GM10266 (cell line): ENCODE results near the gene FBXL3.

ENCODE experiments used
- DNase-seq: peaks from one replicate; pipeline ENCODE4 v3.0.0; 2012; ENCODE audit errors: extremely low spot score
- CTCF ChIP-seq: IDR thresholded peaks from 2 replicates; pipeline ENCODE4 v1.5.1; 2012; ENCODE audit warnings: mild to moderate bottlenecking, low read depth; ENCODE audit not compliant: control insufficient read depth, insufficient read depth; ENCODE audit errors: missing control alignments

FBXL3 gene

DNA sequence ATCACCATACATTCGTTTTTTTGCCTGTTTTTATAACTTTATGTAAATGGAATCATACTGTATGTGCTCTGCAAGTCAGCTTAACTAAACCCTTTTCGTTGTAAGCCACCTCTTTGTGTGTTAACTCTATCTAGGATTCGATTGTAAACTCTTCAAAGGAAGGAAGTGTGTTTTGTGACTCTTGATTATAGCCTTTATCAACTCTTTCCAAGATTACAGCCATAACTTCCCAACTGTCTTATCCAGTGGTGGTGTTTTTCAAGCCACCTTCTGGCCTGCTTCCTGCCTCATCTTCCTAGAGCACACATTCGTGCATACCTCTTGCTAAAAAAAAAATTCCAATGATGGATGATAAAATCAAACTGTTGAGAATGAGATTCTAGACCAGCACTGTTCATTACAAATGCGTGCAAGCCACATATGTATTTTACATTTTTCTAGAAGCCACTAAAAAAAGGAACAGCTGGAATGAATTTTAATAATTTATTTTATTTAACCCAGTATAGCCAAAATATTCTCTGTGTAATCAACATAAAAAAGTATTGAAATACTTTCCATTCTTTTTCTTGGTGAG is 12.0 kb upstream of the FBXL3 start:
- DNase-seq = no peak
- no peak for TF ChIP-seq CTCF

GRCh38 chr13:77036279-77036678 is 9.3 kb upstream of the FBXL3 start:
- no peak for TF ChIP-seq CTCF
- no peak for DNase-seq

DNA sequence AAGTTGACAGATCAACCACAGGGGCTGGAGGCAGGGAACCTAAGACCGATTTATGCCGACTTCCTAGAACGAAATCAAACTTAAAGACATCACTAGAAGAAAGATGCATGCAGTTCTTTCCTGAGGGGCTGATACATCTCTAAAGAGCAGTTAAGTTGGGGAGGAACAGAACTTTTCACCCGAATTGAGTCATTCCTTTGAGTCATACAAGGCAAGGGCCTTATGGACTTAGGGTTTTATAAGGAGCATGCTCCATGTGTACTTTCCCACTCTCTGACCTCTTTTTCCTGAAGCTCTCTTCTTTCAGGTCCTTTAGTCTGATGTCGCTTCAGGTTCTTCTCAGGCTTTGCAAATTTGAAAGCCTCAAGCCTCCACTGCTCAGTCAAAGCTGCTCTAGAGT is 7.9 kb upstream of the FBXL3 start:
- DNase-seq = no peak
- TF ChIP-seq CTCF = no peak

GRCh38 chr13:77033717-77034302 is 6.9 kb upstream of the FBXL3 start:
- TF ChIP-seq CTCF = no peak
- DNase-seq = no peak

DNA sequence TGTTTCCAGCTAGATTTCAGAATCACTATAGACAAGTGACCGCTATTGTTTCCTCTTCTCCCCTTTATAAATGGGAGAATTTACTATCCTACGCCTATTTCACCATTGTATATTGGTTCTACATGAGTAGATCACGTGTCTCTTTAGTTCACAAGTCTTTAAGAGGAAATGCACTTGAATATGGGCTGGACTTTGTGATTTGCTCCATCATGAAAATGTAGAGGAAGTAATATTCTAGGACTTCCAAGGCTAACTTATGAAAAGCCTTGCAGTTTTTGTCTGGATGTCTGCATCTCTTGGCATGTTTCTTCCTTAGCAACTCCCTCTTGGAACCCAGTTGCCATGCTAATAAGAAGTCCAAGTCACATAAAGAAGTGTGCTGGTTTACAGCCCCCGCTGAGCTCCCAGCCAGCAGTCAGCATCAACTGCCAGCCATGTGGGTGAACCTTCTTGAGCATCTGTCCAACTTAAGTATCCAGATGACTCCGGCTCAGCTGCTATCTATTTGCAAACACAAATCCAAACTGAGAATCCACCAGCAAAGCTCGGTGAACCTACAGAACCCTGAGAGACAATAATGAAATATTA is 4.8 kb upstream of the FBXL3 start:
- no peak for TF ChIP-seq CTCF

DNA sequence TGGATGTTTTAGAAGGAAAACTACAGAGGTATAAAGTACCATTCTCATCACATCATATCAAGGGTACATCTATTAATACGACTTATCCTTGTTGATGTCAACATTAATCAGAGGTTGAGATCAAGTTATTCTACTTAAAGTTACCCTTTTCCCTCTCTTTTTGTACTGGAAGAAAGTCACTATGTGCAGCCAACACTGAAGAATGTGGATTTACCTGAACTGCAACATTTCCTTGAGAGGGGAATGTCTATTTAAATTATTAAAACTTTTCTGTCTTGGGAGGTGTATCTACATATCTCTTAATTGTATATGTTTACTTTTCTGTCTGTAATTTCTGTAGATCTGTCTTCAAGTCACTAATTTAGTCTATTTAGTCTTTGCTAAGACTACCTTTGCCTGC is 2.5 kb upstream of the FBXL3 start:
- no peak for TF ChIP-seq CTCF
- DNase-seq = no peak

More for the DNA sequence above, 4.8 kb upstream of the FBXL3 start:
- no peak for DNase-seq

DNA sequence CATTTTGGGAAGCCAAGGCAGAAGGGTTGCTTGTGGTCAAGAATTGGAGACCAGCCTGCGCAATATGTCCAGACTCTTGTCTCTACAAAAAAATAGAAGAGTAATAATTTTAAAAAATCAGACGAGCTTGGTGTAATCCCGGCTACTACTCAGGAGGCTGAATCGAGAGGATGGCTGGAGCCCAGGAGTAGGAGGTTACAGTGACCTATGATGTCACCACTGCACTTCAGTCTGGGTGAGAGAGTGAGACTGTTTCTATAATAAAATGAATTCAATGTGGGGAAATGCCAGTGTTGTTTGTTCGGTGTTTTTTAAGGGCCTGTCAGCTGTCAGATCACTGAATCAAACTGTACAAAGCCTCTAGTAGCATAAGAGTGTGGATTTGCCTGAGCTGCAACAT is 1.2 kb upstream of the FBXL3 start:
- DNase-seq = no peak
- no peak for TF ChIP-seq CTCF
